ENCODE data around the gene MEOX1.
"Not testable (repeated sequence)": the region's sequence is repeated elsewhere in the genome, so short reads cannot be mapped to it uniquely, and the experiment has no call there.

MEOX1 gene

DNA sequence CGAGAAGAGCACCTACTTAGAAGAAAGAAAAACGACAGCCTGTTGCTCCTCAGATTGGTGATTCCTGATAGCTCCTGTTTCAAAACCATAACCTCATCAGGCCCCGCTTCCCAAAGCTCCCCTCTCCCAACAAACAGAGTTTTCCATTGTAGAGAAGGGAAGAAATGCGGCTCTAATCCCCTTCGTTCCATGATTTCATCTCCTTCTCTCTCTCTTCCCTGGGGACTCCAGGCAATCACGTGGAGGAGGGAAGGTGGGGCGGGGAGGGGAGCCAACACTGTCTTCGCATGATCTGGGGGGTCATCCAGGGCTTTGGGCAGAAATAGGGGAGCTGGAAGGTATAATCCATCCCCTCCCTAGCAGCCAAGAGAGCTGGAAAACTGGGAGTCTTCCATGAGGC lies 43.4 kb downstream of the MEOX1 start:
- DNase-seq (ENCODE audit: low read depth in 2 of 2), result no peak

DNA sequence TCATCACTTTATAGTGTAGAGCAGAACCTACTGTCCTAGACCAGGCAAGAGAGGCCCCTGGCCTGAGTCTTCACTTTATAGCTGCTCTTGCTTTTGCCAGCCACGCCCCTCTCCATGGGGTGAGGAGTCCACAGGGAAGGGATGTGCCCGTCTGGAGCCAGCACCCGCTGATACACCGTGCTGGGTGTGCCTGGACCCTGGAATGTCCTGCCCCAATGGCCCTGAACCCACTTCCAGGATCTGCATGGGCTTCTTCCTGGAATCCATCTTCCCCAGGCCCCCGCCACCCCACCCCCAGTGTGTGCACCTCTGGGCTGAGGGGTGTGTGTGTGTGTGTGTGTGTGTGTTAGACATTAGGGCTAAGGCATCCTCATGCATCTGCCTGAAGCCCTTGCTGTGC lies 44.9 kb downstream of the MEOX1 start:
- DNase-seq (ENCODE audit: low read depth in 2 of 2), result no peak

DNA sequence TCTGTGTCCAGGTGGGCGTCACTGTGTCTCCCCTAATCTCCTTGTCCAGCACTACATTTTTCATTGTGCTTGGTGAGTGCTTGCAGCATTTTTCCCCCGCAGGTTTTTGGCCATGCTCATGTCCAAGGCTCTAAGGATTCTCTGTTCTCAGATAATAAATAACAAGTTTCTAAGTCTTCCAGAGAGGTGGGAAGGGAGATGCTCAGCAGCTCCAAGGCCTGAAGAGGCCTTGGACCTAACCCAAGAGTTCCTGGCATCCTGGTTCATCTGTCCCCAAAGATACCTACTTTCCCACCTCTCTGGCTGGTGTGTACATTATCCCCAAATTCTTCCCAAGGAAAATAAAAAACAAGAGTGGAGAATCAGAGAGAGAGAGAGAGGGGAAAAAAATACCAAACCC lies 45.3 kb downstream of the MEOX1 start:
- no peak for DNase-seq (ENCODE audit: low read depth in 2 of 2)

DNA sequence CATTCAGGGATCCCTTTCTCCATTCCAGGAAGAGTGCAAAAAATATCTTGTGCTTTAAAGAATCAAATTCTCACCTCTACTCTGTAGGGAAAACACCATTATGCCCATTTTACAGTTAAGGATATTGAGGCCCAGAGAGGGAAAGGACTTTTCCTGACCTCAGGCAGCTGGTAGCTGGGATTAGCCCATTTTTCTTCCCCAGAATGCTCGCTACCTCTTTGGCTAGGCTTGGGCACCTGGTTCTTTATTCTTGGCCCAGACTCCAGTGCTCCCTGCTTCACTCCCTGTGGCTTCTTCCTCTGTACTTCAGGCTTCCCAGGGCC lies 45.7 kb downstream of the MEOX1 start:
- no peak for DNase-seq (ENCODE audit: low read depth in 2 of 2)

DNA sequence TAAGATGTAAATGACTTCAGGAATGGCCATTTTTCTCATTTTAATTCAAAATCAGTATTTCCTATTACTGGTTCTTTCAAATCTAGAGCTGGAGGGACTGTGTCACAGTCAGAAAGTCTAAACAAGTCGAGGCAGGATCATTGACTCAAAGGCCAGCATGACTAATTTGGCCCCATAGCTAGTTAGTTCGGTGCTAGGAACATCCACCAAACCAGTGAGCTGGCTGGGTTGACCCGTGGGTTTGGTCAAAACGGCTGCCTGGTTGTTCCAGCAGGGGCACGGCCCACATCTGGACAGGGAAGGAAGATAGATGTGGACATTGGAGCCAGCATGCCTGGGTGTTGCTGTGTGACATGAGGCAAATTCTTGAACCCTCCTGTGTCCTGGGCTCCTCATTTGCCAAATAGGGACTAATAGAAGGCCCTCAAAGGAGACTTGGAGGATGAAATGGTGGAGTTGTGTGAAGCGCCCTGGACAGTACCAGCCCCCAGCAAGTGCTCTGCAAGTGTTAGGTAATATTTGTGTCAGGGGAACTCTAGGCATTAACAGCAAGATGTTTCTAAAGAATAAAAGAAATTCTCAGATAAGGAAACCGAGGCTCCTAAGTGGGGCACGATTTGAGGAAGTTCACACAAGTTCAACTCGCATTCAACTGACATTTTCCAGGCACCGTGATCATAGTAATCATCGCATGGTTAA lies 46.2 kb downstream of the MEOX1 start:
- no peak for DNase-seq (ENCODE audit: low read depth in 2 of 2)

DNA sequence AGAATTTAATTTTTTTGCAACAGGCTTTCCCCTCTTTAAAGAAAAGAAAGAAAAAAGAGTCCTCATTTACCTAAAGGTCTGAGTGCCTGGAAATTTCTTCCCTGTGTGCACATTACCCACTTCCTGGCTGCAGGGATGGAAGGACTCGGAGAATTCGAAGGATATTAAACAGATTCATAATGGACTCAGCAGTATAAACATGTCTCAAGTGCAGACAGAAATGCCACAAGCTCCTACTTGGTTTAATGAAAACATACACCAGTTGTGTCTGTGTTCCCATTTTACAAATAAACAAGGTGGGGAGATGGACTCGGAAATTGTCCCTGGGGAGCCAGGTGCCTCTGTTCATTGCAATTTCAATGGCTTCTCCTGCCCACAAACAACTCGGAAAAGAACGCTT lies 47.2 kb downstream of the MEOX1 start:
- DNase-seq (ENCODE audit: low read depth in 2 of 2), result no peak

DNA sequence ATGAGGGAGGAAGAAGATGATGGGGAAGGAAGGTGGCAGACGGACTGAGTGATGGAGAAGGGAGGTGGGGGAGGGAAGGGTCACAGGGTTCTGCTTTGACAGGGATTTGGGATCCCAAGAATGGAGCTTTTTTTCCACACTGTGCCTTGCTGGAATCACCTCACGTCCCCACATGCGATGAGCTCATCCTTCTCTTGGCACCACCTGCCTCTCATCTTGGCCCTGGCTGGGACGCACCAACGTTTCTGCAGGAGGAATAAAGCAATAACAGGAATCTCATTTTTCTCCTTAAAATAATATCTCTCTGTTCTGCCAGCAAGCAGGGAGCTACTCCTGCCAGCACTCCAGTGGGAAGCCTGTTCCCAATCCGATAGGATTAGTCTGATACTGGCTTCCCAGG lies 47.8 kb downstream of the MEOX1 start:
- DNase-seq (ENCODE audit: low read depth in 2 of 2), result no peak

DNA sequence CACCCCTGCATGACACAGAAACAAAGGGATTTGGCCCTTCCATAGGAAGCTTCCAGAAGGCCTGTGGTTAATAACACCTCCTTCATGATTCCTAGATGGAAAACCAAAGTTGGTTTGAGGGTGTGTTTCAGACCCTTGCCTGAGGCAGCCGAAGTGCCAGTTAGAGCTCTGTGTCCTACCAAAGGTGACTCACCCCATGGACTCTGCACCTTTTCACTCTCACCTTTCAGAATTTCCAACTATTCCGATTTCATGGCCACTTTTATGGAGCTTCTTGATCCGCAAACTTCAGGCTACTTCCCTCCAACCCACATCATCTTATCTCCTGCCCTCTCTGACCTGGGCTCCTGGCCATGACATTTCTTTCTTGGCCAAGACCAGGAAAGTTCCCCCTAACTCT lies 49.2 kb downstream of the MEOX1 start:
- DNase-seq (ENCODE audit: low read depth in 2 of 2), result no peak

DNA sequence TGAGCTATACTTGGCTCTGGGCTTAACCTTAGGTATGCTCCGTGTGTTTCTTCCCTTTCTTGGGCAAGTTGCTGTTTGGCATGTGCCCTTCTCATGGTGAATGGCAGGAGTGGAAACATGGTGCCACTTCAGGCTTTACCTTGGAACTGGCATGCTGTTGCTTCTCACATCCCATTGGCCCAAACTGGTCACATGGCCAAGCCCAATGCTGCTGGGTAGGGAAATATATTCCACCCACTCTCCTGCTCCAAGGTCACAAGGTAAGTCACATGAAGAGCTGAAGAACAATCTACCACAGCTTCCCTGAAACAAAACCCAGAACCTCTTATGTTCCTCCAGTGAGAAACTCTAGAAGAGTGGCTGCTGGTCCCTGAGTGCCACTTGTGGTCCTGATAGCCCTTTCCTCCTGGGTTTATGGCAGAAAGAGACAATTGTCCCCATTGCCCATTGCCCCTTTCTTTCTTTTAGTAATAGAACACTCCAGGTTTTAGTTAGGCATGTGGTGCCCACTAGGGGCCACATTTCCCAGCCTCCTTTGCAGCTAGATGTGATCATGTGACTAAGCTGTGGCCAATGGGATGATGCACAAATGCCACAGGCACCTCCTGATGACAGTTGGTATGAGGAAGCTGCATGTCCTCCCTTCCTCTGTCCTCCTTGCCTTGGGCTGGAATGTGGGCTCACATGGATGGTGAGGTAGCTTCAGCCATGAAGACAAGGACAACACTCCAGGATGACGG lies 50.3 kb downstream of the MEOX1 start:
- no peak for DNase-seq (ENCODE audit: low read depth in 2 of 2)

DNA sequence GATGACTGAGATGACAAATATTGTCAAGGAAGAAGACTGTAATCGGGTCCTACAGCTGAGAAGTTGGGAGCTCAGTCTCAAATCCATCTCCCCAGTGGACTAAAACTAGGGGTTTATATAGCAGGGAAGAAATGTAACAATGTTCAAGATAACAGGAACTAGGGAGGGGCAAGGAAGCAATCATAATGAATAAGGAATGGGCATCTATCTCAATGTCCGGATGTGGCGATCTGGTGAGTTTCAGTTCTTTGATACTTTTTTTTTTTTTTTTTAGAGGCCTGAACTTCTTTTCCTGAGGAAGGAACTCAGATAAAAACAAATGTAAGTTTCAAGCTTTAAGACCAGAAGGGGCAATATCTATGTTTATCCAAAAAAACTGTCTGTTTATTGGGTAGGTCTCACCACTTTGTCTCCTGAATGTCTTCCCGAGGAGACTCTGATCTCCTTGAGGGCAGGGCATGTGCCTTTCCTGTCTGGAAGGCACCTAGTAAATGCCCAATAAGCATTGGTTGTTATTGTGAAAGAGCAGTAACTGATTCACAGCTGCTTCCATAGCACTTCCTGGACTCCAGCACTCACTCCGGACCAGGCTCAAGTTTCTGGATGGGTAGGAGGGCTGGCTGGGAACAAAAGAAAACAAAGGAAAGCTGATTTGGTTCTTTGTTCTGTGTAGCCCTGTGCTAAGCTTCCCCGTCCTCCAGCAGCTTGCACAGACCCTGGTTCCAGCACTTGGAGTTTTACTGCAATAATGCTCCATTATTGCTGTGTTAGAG lies 51.9 kb downstream of the MEOX1 start:
- DNase-seq (ENCODE audit: low read depth in 2 of 2), result no peak

DNA sequence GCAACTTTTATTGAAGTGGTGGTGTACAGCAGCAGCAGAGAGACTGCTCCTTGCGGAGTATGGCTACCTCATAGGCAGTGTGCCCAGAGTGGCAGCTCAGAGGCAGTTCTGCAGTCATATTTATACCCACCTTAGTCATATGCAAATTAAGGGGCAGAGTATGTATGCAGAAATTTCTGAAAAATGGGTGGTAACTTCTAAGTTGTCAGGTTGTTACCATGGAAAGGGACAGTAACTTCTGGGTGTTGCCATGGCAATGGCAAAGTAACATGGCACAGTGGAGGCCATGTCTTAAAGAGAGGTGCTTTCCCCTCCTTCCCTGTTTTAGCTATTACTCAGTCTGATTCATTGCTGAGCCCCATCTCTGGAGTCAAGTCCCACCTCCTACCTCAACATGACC lies 53.4 kb downstream of the MEOX1 start:
- DNase-seq (ENCODE audit: low read depth in 2 of 2), result peak; percentile 42 to 59

DNA sequence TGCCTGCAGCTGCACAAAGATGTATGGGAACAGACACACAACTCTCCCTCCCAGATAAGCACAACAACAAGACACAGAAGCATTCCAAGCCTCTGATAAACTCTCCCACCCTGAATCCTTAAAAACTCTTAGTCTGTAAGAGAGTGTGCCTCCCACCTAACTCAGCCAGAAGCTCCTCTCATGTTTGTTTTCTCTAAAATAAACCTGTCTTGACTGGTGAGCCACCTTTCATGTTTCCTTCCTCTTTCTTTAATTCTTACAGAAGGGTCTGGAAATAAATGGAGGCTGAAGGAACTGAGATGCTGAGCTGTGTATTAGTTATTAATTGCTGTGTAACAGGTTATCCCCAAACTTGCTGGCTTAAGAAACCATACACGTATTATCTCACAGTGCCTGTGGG lies 57.2 kb downstream of the MEOX1 start:
- DNase-seq (ENCODE audit: low read depth in 2 of 2), result no peak

DNA sequence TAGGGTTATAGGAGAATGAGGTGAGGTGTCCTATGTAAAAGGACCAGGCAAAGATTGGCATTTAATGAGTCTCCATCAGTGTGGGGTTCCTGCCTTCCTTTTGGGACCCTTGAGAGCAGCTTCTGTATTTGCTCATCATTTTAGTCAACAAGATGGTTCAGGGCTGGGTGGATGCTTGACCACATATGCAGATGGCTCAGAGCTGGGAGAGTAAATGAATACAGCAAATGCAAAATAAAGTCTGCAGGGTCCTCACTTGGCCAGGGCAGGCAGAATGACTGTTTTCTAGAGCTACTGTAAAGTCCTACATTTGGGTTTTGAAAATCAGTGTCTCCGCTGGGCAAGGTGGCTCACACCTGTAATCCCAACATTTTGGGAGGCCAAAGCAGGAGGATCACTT lies 58.4 kb downstream of the MEOX1 start:
- DNase-seq (ENCODE audit: low read depth in 2 of 2), result no peak

DNA sequence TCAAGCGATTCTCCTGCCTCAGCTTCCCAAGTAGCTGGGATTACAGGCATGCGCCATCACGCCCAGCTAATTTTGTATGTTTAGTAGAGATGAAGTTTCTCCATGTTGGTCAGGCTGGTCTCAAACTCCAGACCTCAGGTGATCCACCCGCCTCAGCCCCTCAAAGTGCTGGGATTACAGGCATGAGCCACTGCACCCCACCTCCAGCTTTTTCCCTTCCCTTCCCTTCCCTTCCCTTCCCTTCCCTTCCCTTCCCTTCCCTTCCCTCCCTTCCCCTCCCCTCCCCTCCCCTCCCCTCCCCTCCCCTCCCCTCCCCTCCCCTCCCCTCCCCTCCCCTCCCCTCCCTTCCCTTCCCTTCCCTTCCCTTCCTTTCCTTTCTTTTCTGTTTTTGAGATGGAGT lies 59.2 kb downstream of the MEOX1 start:
- not testable (repeated sequence) for DNase-seq (ENCODE audit: low read depth in 2 of 2)

DNA sequence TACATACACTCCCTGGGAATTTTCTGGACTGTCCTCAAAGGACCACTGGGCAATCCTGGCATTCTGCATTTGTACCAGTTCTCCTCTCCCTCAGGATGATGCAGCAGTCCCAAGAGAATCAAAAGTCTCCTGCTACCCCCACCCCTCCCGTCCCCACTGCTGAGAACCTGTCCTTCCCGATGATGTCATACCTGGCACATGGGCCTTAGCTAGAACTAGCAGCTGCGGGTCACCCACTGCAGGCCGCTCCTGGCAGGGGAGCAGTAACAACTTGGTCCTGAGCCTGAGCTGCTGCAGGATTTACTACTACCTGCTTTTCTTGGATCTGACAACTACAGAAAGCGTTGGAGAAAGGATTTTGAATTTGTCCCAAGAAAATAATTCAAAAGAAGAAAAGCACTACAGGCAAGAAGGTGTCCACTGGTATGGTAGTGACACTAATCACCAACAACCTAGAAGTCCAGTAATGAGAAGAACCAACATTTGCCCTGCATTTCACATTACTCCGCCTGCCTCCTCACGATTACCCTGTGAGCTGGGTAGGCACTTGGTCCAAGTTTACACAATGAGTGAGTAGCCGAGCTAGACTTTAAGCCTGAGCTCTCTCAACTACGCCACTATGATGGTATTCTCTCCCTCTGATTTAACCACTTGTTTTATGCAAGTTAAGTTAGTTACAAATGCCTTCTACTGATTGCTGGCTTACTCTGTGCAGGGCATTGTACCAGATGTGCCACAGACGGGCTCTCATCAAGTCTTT lies 60.3 kb downstream of the MEOX1 start:
- no peak for DNase-seq (ENCODE audit: low read depth in 2 of 2)

DNA sequence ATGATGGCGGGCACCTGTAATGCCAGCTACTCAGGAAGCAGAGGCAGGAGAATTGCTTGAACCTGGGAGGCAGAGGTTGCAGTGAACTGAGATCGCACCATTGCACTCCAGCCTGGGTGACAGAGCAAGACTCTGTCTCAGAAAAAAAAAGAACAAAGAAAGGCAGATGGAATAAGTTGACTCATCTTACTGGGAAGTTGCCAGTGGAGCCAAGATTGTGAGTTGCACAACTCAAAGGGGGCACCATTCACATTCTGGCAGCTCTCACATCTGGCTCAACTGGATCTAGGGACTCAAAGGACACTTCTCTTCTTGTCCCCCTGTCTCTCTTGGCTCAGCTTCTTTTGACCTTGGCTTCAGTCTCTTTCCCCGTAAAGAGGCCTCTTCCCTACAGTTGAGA lies 61.9 kb downstream of the MEOX1 start:
- DNase-seq (ENCODE audit: low read depth in 2 of 2), result no peak

DNA sequence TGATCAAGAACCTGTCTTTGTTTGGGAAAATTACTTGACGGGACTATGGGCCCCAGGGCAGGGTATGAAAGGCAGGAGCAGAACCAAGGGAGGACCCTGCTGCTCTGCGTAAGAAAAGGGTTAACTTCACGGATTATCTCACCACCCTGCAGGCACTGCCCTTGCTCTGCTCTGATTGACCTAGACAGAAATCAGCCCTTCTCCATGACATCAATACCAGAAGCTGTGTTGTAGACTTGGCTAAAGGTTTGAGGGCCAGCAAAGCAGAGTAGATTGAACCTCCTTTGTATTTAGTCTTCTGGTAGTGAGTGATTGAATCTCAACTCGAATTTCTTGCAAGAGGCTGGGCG lies 62.7 kb downstream of the MEOX1 start:
- DNase-seq (ENCODE audit: low read depth in 2 of 2), result no peak

DNA sequence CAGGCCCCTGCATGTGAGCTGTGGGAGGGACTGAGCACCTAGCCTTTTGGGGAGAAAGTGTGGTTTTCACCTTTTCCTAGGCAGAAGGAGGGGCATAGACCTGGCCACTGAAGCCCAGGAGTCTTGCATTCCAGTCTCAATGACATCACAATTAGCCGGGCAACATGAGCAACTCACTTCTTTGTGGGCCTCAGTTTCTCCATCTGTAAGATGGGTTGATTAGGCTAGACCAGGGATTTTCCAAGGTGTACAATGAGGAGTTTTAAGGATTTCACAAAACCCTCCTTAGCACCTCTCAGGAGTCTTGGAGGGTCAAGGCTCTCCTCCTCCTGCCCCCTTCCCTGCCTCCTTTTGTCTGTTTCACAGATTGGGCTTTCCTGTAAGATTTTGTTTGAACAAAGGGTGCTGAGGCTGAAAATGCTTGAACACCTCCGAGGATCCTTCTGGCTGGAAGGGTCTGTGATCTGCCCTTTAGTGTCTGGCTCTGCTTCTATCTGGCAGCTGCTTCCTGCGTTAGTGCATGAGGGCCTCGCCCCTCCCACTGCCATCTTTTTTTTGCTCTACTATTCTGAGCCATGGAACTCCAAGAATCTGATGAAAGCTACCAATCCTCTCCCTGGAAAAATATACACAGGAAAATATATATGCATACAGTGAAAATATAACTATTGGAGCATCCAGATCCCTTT lies 63.2 kb downstream of the MEOX1 start:
- DNase-seq (ENCODE audit: low read depth in 2 of 2), result no peak

DNA sequence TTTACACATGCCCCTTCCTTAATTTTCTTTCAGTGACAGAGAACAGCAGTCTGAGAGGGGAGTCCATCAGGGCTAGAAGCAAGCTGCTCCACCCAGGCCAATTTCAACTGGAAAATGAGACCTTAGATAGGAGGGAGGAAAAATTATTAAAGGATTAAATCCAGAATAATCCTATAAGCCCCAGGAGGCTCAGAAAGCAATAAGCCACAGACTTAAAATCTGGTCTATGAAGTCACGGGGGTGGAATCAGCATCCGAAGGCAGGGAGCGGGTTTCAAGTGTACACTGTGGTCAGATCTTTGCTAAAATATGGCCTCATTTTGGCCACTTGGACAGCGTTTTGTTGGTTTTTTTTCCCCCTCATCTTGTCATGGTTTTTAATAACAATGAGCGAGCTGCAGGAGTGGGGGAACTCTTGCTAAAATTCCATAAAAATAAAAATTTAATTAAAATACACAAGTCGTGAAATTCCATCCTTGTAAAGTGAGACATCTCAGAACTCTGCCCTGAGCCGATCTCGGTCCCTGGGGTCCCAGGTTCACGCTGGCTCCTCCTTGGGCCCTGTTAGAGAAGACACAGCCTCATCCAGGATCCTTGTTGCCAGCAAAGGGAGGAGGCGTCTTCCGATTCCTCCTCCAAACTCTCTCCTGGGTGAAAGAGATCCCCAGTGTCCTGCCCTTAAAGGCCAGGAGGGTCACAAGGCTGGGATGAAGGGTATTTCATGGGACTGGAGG lies 63.9 kb downstream of the MEOX1 start:
- DNase-seq (ENCODE audit: low read depth in 2 of 2), result no peak

DNA sequence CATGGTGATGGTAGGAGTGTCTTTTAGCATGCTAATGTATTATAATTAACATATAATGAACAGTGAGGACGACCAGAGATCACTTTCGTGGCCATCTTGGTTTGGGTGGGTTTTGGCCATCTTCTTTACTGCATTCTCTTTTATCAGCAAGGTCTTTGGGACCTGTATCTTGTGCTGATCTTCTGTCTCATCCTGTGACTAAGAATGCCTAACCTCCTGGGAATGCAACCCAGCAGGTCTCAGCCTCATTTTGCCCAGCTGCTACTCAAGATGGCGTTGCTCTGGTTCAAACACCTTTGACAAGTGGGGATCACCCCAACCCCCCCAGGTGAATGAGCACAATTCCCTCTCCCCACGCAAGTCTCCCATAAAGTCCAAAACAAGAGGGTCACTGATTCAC lies 66.3 kb downstream of the MEOX1 start:
- DNase-seq (ENCODE audit: low read depth in 2 of 2), result no peak
